CD4-positive, alpha-beta T cell treated with Interleukin-17A for 1 hour (primary cell): ENCODE results near the gene ENPP3.

Source experiments
- DNase-seq: peaks from one replicate; pipeline ENCODE4 v3.0.0-alpha.2; 2020

Gene ENPP3

DNA sequence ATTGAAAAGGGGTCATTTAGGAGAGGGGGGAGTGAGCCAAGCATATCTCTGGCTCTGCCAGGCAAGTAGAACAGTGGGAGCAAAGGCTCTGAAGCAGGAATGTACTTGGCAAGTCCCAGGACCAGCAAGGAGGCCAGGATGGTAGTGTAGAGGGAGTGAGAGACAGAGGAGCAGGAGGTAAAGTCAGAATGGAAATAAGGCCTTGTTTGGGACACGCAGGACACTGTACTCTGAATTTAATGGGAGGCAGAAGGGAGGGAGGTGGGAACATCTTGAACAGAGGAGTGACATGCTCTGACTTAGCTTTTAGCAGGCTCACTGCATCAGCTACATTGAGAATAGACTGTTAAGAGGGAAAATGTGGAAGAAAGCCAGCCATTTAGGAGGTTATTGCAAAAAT is 133.7 kb downstream of the ENPP3 start:
- DNase-seq = no peak

DNA sequence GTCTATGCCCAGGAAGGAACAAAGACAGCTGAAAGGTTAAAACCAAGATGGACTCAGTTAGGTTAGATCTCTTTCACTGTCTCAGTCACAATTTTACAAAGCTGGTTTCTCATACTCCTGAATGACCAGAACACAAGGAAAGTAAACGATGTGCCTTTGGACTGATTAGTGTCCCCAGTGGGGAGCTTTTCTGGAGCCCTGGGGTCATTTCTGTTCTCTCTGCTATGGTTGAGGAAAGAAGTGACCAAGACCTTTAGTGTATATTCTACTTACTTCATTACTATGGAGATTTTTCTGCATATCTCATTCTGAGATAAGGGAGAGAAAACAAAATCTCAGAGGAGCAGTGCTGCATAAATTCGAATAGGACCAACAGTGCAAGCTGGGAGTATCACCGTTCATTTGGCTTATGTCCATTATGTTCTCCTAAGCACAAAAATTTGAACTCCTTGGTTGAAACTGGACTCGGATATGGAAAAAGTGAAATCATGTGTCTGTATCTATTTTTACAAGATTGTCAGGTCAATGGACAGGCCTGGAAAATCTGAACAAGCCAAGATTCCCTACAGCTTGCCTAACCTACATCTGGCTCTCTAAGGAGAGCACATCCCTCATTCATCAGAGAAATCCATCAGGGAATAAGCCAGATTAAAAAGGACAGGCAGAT is 136.3 kb downstream of the ENPP3 start:
- no peak for DNase-seq

GRCh38 chr6:131775886-131776285 is 138.8 kb downstream of the ENPP3 start:
- DNase-seq = no peak

GRCh38 chr6:131776985-131777384 is 139.9 kb downstream of the ENPP3 start:
- DNase-seq = no peak

GRCh38 chr6:131778169-131778568 is 141.1 kb downstream of the ENPP3 start:
- no peak for DNase-seq

GRCh38 chr6:131779304-131779703 is 142.2 kb downstream of the ENPP3 start:
- DNase-seq = no peak

DNA sequence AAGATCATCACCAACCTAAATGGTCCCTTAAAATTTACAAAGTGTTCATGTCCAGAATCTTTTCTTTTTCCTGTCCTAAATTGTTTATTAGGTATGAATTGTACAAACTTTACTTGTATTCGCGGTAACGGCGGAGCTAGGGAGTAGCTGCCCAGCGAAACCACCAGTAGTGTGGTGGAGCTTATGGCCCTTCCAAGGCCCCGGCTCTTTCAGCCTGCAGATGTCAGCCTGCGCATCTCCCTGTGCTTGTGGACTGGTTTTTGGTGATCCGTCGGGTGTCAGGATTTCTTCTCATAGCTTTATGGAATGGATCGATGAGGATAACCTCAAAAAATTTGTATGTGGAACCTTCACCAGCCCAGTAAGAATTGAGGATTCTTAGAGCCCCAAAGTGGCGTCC is 143.5 kb downstream of the ENPP3 start:
- no peak for DNase-seq

DNA sequence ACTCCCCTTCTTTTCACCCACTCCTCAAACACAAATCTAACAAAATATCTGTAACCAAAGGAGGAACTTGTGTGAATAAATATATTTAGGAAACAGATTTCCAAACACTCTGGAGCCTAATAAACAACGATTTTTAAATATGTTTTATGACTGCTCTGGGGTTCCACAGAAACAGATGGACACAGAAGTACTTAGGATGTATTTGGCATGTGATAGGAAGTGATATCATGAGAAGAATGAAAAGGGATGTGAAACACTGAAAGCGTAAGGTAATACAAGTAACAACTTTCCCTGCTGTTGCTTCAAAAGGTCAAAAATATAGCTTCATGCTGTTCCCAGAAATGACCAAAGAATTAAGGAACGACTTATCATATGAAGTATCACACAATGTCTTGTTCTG is 144.6 kb downstream of the ENPP3 start:
- DNase-seq = no peak

DNA sequence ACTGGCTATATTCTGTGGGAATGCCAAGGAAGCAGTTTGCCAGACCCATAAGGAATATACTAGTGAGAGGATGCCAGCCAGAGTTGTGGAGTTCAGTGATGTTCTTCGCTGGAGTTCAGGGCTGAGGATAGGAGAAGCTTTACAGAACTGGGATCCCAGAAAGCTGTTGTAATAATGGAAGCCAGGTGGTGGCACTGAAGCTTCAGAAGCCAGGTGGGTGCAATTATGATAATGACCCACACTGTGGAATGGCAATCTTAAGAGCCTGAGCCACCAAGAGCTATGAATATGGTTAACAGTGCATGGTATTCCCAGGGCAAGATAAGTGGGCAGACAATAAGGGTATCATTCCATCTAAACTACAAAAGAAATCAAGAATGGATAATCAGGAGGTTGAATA is 145.7 kb downstream of the ENPP3 start:
- no peak for DNase-seq

GRCh38 chr6:131784561-131784960 is 147.5 kb downstream of the ENPP3 start:
- no peak for DNase-seq

- no peak for DNase-seq
These were observed 150.0 kb downstream of the ENPP3 start for GRCh38 chr6:131787079-131787478.

DNA sequence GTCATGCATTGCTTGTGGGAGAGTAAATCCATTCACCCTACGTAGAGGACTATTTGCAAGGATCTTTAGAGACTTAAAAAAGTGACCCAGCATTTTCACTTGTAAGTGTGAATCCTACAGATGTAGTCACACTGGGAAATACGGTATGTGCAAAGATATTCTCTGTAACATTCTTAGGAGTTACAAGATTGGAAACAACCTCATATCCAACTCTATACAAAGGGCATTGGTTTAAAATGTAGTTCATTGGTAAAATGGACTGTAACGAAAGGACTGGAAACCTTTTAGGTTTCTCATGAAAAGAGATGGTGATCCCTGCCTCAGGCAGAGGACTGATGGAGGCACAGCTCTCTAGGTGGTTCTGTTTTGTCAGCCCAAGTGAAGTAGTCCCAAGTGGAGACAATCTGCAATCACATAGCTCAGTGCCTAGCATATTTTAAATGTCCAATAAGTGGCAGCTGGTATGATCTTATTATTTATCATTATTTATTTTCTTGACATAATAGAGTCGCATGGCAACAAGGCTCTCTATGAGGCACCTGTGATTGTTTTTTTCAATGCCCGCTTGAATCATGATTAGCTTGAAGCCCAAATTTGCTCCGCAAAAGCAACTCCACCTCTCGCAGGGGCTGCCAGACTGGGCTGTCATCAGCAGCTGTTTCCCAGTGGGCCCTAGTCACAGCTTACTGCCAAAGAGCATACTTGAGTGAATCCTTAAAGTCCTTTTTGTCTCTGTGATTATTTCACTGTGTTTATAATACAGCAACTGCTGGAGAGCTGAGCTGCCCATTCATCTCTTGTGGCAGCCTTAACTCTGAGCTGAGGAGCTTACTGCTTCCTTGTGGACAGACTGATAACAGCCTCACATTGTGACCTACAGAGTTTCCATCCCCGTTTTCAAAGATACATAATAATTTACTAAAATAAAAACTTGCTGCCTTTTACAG is 150.9 kb downstream of the ENPP3 start:
- DNase-seq = no peak

GRCh38 chr6:131789219-131789618 is 152.1 kb downstream of the ENPP3 start:
- DNase-seq = no peak

DNA sequence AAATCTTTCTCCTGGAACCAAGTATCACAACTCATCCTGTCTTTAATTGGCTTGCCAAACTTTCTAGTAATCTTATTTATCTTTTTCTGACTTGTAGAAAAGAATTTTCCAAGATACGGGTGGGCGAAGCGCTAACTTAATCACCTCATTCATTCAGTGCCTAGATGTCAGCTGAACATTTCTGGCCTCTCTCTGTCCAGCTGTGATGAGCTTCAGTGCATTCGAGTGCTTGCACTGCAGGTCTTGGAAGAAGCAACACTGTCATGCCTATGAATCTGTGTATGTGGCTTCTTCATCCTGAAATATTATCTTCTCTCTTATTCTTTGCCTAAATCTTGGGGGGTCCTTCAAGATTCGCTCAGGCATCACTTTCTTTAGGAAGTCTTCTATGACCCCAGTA is 154.4 kb downstream of the ENPP3 start:
- DNase-seq = no peak

- DNase-seq = no peak
These were observed 155.0 kb downstream of the ENPP3 start for GRCh38 chr6:131792091-131792496.

- no peak for DNase-seq
These were observed 158.3 kb downstream of the ENPP3 start for GRCh38 chr6:131795366-131795765.
